Ovary (tissue), 9 donors: Measurements from ENCODE around the gene NTRK2. TPM values are rescaled to one million over a fixed set of nuclear protein-coding genes. Genes with fewer than 3 reads are reported as not detected.

ENCODE experiments used
- DNase-seq, 5 donors: peaks; one replicate each; pipeline ENCODE4 v3.0.0-alpha.2; 2019 to 2020
- H3K27ac ChIP-seq, 2 donors: fragments of 200-600 bp; one replicate each; pipeline versions ENCODE4 v1.5.1 to v1.8.0; 2019 to 2022
- H3K27me3 ChIP-seq: fragments of 200-600 bp; one replicate; pipeline ENCODE4 v1.8.0; 2022
- H3K36me3 ChIP-seq: fragments of 200-600 bp; sonication (generic); one replicate; pipeline ENCODE4 v1.5.1; 2019
- H3K4me1 ChIP-seq: one replicate; pipeline ENCODE4 v1.8.1; 2013; ENCODE audit warnings: mild to moderate bottlenecking, moderate library complexity; ENCODE audit not compliant: insufficient read depth
- H3K4me3 ChIP-seq: fragments of 200-600 bp; sonication (generic); one replicate; pipeline ENCODE4 v1.5.1; 2017
- H3K9me3 ChIP-seq, 2 donors: fragments of 200-600 bp in 1 of 2; sonication (generic) in 1 of 2; one replicate each; pipeline versions ENCODE4 v1.5.1 to v1.8.1; 2013 to 2019; ENCODE audit warnings: mild to moderate bottlenecking in 1 of 2, moderate library complexity in 1 of 2
- CTCF ChIP-seq, 3 donors: fragments of 450-650 bp in 2 of 3; fragments of 200-600 bp in 1 of 3; IDR thresholded peaks; one replicate each; pipeline versions ENCODE4 v1.5.1 to v1.8.0; 2016 to 2022; ENCODE audit warnings: antibody characterized with exemption in 3 of 3, mild to moderate bottlenecking in 1 of 3
- EP300 ChIP-seq: sonication (generic); formaldehyde crosslinking; IDR thresholded peaks from one replicate; pipeline ENCODE4 v1.6.1; 2017; ENCODE audit warnings: antibody characterized with exemption
- POLR2A ChIP-seq: fragments of 450-650 bp; IDR thresholded peaks from one replicate; pipeline ENCODE4 v1.6.1; 2017; ENCODE audit warnings: antibody characterized with exemption, mild to moderate bottlenecking, moderate library complexity
- WGBS, 3 donors: extraction: QIAGEN DNeasy Blood & Tissue Kit in 1 of 3; methylation state at CpG; one replicate each; pipeline versions ENCODE4 v1.1.5 to v1.1.7; 2013 to 2017; 5-methylcytosine and 5-hydroxymethylcytosine counted together
- intact Hi-C, 4 donors: fragments of 100-400 bp; cut with DNase I; formaldehyde crosslinking; loops; one replicate each; pipeline versions ENCODE4 v1.11.0 to v1.15.1; 2022 to 2023
- polyA plus RNA-seq, 2 donors: library from polyadenylated mRNA; stranded (reverse); fragments of 200-250 nt in 1 of 2; fragments of 350-450 nt in 1 of 2; fragmentation: Illumina TruSeq in 1 of 2; extraction: RNeasy Lipid Tissue Mini Kit (QIAGEN cat#74804) in 1 of 2; gene quantifications; one replicate each; pipeline ENCODE4 v1.2.3, GENCODE V29; 2013 to 2014
- total RNA-seq, 7 donors: library from RNA; depleted of rRNA in 2 of 7; stranded (reverse); fragments of >200 nt in 2 of 7; fragmentation: NEBNext Ultra II Directional in 3 of 7; extraction: Animal tissue kit (Norgen Biotek cat#: 25700) in 3 of 7; gene quantifications; one replicate each; pipeline versions ENCODE4 v1.1.0 to v1.2.4, GENCODE V29; 2016 to 2023
- donor health status: DM: no; HTN: no; CAD: no; lungs with moderate emphysema.
- donor health status: DM: no; HTN: no; CAD: no.
- donor health status: Bipolar disorder and iron deficiency.
- donor health status: DM: yes; HTN: yes; CAD: no.
- donor health status: DM: no; HTN: no; CAD: no.
- donor health status: DM: yes; HTN: yes; CAD: no.

NTRK2 gene
- total and polyA plus RNA-seq, 9 donors, result 6.4 to 31.1 (median 10.8) TPM

- no peak overlapping the region for H3K4me3 ChIP-seq
- WGBS, 3 donors, result 78 to 84% (median 83%) methylated on average over 5 of the region's 5 CpGs
- TF ChIP-seq EP300, result no peak
- no peak for TF ChIP-seq CTCF (IDR thresholded peaks at IDR 0.05)
- TF ChIP-seq POLR2A, result no peak
- no peak overlapping the region for H3K27ac ChIP-seq
- no peaks in the 10 kb centered on the region for H3K4me1 ChIP-seq
- H3K9me3 ChIP-seq, result no peaks in the 10 kb centered on the region
- intact Hi-C loops, result no loop called here
- no peaks in the 10 kb centered on the region for H3K27me3 ChIP-seq
- H3K36me3 ChIP-seq, result no peaks in the 10 kb centered on the region
- no peak for DNase-seq
Observed at GRCh38 chr9:84974855-84975254, 305.3 kb downstream of the NTRK2 start.

GRCh38 chr9:84975926-84976325 is 306.4 kb downstream of the NTRK2 start:
- Histone ChIP-seq H3K9me3 (no peaks in the 10 kb centered on the region), H3K27me3 (no peaks in the 10 kb centered on the region), H3K4me1 (no peaks in the 10 kb centered on the region), H3K36me3 (no peaks in the 10 kb centered on the region), H3K4me3 (no peak overlapping the region), H3K27ac (no peak overlapping the region)
- 59 to 74% (median 70%) methylated on average over 2 of the region's 2 CpGs for WGBS, 3 donors
- intact Hi-C loops, result no loop called here
- TF ChIP-seq CTCF (IDR thresholded peaks at IDR 0.05) (no peak), EP300 (no peak), POLR2A (no peak)
- no peak for DNase-seq

- WGBS, 3 donors, result 91 to 94% (median 92%) methylated on average over 1 of the region's 1 CpG
- Histone ChIP-seq H3K36me3 (no peaks in the 10 kb centered on the region), H3K9me3 (no peaks in the 10 kb centered on the region), H3K27ac (no peak overlapping the region), H3K4me3 (no peak overlapping the region), H3K4me1 (no peaks in the 10 kb centered on the region), H3K27me3 (no peaks in the 10 kb centered on the region)
- intact Hi-C loops, result no loop called here
- DNase-seq, result no peak
- TF ChIP-seq POLR2A (no peak), CTCF (IDR thresholded peaks at IDR 0.05) (no peak), EP300 (no peak)
Observed at GRCh38 chr9:84978661-84979060, 309.1 kb downstream of the NTRK2 start.

GRCh38 chr9:84983749-84984148 is 314.2 kb downstream of the NTRK2 start:
- H3K4me3 ChIP-seq, result no peak overlapping the region
- no peak overlapping the region for H3K27ac ChIP-seq
- no peaks in the 10 kb centered on the region for H3K27me3 ChIP-seq
- H3K9me3 ChIP-seq, result no peaks in the 10 kb centered on the region
- H3K36me3 ChIP-seq, result no peaks in the 10 kb centered on the region
- no peak for DNase-seq
- TF ChIP-seq POLR2A (no peak), EP300 (no peak), CTCF (IDR thresholded peaks at IDR 0.05) (no peak)
- no peaks in the 10 kb centered on the region for H3K4me1 ChIP-seq
- intact Hi-C loops, result no loop called here
- 94 to 99% (median 97%) methylated on average over 3 of the region's 3 CpGs for WGBS, 3 donors

- Histone ChIP-seq H3K27ac (no peak overlapping the region), H3K9me3 (no peaks in the 10 kb centered on the region), H3K27me3 (no peaks in the 10 kb centered on the region), H3K4me1 (no peaks in the 10 kb centered on the region), H3K36me3 (no peaks in the 10 kb centered on the region), H3K4me3 (no peak overlapping the region)
- DNase-seq, result no peak
- no peak for TF ChIP-seq EP300
- TF ChIP-seq CTCF (IDR thresholded peaks at IDR 0.05), result no peak
- TF ChIP-seq POLR2A, result no peak
- 57 to 93% (median 89%) methylated on average over 2 of the region's 2 CpGs for WGBS, 3 donors
- intact Hi-C loops, result no loop called here
Observed at GRCh38 chr9:84988621-84989020, 319.1 kb downstream of the NTRK2 start.
